Measurements from ENCODE around the gene PLCB4. TPM values are rescaled to one million over a fixed set of nuclear protein-coding genes. Genes with fewer than 3 reads are reported as not detected.

The PLCB4 gene
- total RNA-seq, 1 donor from 2014 or later = 20.6 TPM

GRCh38 chr20:9145142-9145541, 76.3 kb downstream of the PLCB4 start:
- Histone ChIP-seq H3K27ac (no peak overlapping the region), H3K4me2 (no peak overlapping the region), H3K4me3 (no peak overlapping the region), H3K9ac (no peak overlapping the region), H3K79me2 (ENCODE audit: low read depth) (peaks cover 3% of the 10 kb centered on the region), H2AFZ (replicated peaks) (no peak overlapping the region), H3K27me3 (no peaks in the 10 kb centered on the region), H4K20me1 (ENCODE audit: low read depth) (no peaks in the 10 kb centered on the region), H3K9me3 (ENCODE audit: low read depth) (no peaks in the 10 kb centered on the region), H3K36me3 (no peaks in the 10 kb centered on the region), H3K4me1 (peaks cover 10% of the 10 kb centered on the region), H3F3A (ENCODE audit: low read depth) (no peaks in the 10 kb centered on the region)
- TF ChIP-seq EZH2 (IDR thresholded peaks at IDR 0.05) (no peak), EZH2phosphoT487 (IDR thresholded peaks at IDR 0.05) (no peak), CTCF (IDR thresholded peaks at IDR 0.05) (no peak)
- no peak for DNase-seq (ENCODE audit: low spot score)
- no peaks in the 10 kb centered on the region for H3K9me3 Mint-ChIP-seq
- H3K27ac Mint-ChIP-seq = no peak overlapping the region
- H3K36me3 Mint-ChIP-seq = peaks cover 2% of the 10 kb centered on the region
- H3K4me1 Mint-ChIP-seq = peaks cover 12% of the 10 kb centered on the region
- no peak overlapping the region for H3K4me3 Mint-ChIP-seq
- H3K27me3 Mint-ChIP-seq (ENCODE audit: insufficient read depth, low read depth) = no peaks in the 10 kb centered on the region

- H3K36me3 Mint-ChIP-seq = peaks cover 2% of the 10 kb centered on the region
- Histone ChIP-seq H3K4me1 (peaks cover 10% of the 10 kb centered on the region), H3K27me3 (no peaks in the 10 kb centered on the region), H3K27ac (no peak overlapping the region), H4K20me1 (ENCODE audit: low read depth) (no peaks in the 10 kb centered on the region), H2AFZ (replicated peaks) (no peak overlapping the region), H3F3A (ENCODE audit: low read depth) (no peaks in the 10 kb centered on the region), H3K4me3 (no peak overlapping the region), H3K79me2 (ENCODE audit: low read depth) (peaks cover 3% of the 10 kb centered on the region), H3K9me3 (ENCODE audit: low read depth) (no peaks in the 10 kb centered on the region), H3K4me2 (no peak overlapping the region), H3K9ac (no peak overlapping the region), H3K36me3 (no peaks in the 10 kb centered on the region)
- H3K9me3 Mint-ChIP-seq = peaks cover 6% of the 10 kb centered on the region
- H3K4me3 Mint-ChIP-seq = no peak overlapping the region
- peaks cover 10% of the 10 kb centered on the region for H3K4me1 Mint-ChIP-seq
- H3K27ac Mint-ChIP-seq = no peak overlapping the region
- no peak for DNase-seq (ENCODE audit: low spot score)
- no peak for TF ChIP-seq EZH2phosphoT487 (IDR thresholded peaks at IDR 0.05)
- no peak for TF ChIP-seq CTCF (IDR thresholded peaks at IDR 0.05)
- no peaks in the 10 kb centered on the region for H3K27me3 Mint-ChIP-seq (ENCODE audit: insufficient read depth, low read depth)
Measured at GRCh38 chr20:9146649-9147048, 77.8 kb downstream of the PLCB4 start.

DNA sequence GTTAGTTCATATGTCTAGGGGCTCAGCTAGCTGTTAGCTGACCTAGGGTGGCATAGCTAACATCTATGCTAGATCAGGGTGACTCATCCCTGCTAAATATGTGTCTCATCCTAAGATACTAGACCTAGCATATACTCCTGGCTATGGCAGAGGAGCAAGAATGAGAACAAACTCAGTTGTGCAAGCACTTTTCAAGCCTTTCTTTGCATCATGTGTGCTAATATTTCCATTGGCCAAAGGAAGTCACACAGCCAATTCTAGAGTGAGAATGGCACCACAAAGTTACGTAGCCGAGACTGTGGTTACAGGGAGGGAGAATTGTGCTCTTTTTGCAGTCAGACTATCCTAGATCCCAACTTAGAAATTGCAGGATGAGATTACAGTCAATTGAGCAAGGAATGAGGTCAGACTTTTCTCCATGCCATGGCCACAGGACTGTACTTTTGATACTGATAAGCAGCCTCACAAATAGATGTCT, 78.7 kb downstream of the PLCB4 start:
- H3K27ac Mint-ChIP-seq = no peak overlapping the region
- Histone ChIP-seq H3K9me3 (ENCODE audit: low read depth) (no peaks in the 10 kb centered on the region), H2AFZ (replicated peaks) (no peak overlapping the region), H3K4me3 (no peak overlapping the region), H3K9ac (no peak overlapping the region), H3K4me2 (no peak overlapping the region), H3K27ac (no peak overlapping the region), H4K20me1 (ENCODE audit: low read depth) (no peaks in the 10 kb centered on the region), H3F3A (ENCODE audit: low read depth) (no peaks in the 10 kb centered on the region), H3K4me1 (peaks cover 10% of the 10 kb centered on the region), H3K79me2 (ENCODE audit: low read depth) (peaks cover 3% of the 10 kb centered on the region), H3K36me3 (no peaks in the 10 kb centered on the region), H3K27me3 (no peaks in the 10 kb centered on the region)
- TF ChIP-seq EZH2phosphoT487 (IDR thresholded peaks at IDR 0.05) (no peak), EZH2 (IDR thresholded peaks at IDR 0.05) (no peak), CTCF (IDR thresholded peaks at IDR 0.05) (no peak)
- peaks cover 10% of the 10 kb centered on the region for H3K4me1 Mint-ChIP-seq
- H3K9me3 Mint-ChIP-seq = peaks cover 10% of the 10 kb centered on the region
- peaks cover 2% of the 10 kb centered on the region for H3K27me3 Mint-ChIP-seq (ENCODE audit: insufficient read depth, low read depth)
- no peak overlapping the region for H3K4me3 Mint-ChIP-seq
- no peak for DNase-seq (ENCODE audit: low spot score)
- peaks cover 2% of the 10 kb centered on the region for H3K36me3 Mint-ChIP-seq
